Nephron progenitor cell (in vitro differentiated cells): ENCODE measurements around the gene SLC17A9.

Experiments used
- DNase-seq: peaks from one replicate; pipeline ENCODE4 v3.0.0; 2021
- H3K27ac Mint-ChIP-seq: 2 replicates; pipeline ENCODE4 v1.8.0; 2021; ENCODE audit warnings: mild to moderate bottlenecking, moderate library complexity, mixed read lengths
- H3K27me3 Mint-ChIP-seq: 2 replicates; pipeline ENCODE4 v1.8.0; 2021; ENCODE audit warnings: mild to moderate bottlenecking, low read depth, mixed read lengths; ENCODE audit not compliant: poor library complexity
- H3K36me3 Mint-ChIP-seq: 2 replicates; pipeline ENCODE4 v1.8.0; 2021; ENCODE audit warnings: low read depth, mixed read lengths
- H3K4me1 Mint-ChIP-seq: 2 replicates; pipeline ENCODE4 v1.8.0; 2021; ENCODE audit warnings: mixed read lengths
- H3K4me3 Mint-ChIP-seq: 2 replicates; pipeline ENCODE4 v1.8.0; 2021; ENCODE audit warnings: mild to moderate bottlenecking, moderate library complexity, mixed read lengths
- H3K9me3 Mint-ChIP-seq: 2 replicates; pipeline ENCODE4 v1.8.0; 2021; ENCODE audit warnings: mild to moderate bottlenecking, moderate library complexity, mixed read lengths
- CTCF ChIP-seq: fragments of 200-600 bp; sonication (generic); IDR thresholded peaks from 2 replicates; pipeline ENCODE4 v1.5.0; 2021; ENCODE audit warnings: antibody characterized with exemption

Gene SLC17A9

GRCh38 chr20:63003546-63003945 lies 51.0 kb downstream of the SLC17A9 start:
- Mint-ChIP-seq H3K4me3 (no peak overlapping the region), H3K36me3 (no peaks in the 10 kb centered on the region), H3K27ac (no peak overlapping the region), H3K27me3 (peaks cover 96% of the 10 kb centered on the region), H3K9me3 (peaks cover 15% of the 10 kb centered on the region), H3K4me1 (peaks cover 8% of the 10 kb centered on the region)
- no peak for DNase-seq
- TF ChIP-seq CTCF, result no peak

- peaks cover 6% of the 10 kb centered on the region for H3K9me3 Mint-ChIP-seq
- peaks cover 13% of the 10 kb centered on the region for H3K4me1 Mint-ChIP-seq
- DNase-seq, result peak; percentile 36
- no peak overlapping the region for H3K27ac Mint-ChIP-seq
- H3K4me3 Mint-ChIP-seq, result no peak overlapping the region
- H3K36me3 Mint-ChIP-seq, result no peaks in the 10 kb centered on the region
- H3K27me3 Mint-ChIP-seq, result peaks cover 94% of the 10 kb centered on the region
- TF ChIP-seq CTCF, result no peak
These were observed 52.3 kb downstream of the SLC17A9 start for GRCh38 chr20:63004607-63005364.

- no peak overlapping the region for H3K4me3 Mint-ChIP-seq
- H3K4me1 Mint-ChIP-seq, result peaks cover 18% of the 10 kb centered on the region
- peak; percentile 34 for DNase-seq
These were observed 52.9 kb downstream of the SLC17A9 start for GRCh38 chr20:63005365-63005861.

GRCh38 chr20:63005862-63006539 lies 53.5 kb downstream of the SLC17A9 start:
- TF ChIP-seq CTCF, result no peak
- no peak overlapping the region for H3K4me3 Mint-ChIP-seq
- no peaks in the 10 kb centered on the region for H3K9me3 Mint-ChIP-seq
- peaks cover 23% of the 10 kb centered on the region for H3K4me1 Mint-ChIP-seq
- no peak overlapping the region for H3K27ac Mint-ChIP-seq
- no peaks in the 10 kb centered on the region for H3K36me3 Mint-ChIP-seq
- DNase-seq, result peak; percentile 53
- H3K27me3 Mint-ChIP-seq, result peaks cover 94% of the 10 kb centered on the region

More at GRCh38 chr20:63005365-63005861, 52.9 kb downstream of the SLC17A9 start:
- TF ChIP-seq CTCF, result no peak
- peaks cover 94% of the 10 kb centered on the region for H3K27me3 Mint-ChIP-seq
- H3K36me3 Mint-ChIP-seq, result no peaks in the 10 kb centered on the region
- no peak overlapping the region for H3K27ac Mint-ChIP-seq
- H3K9me3 Mint-ChIP-seq, result no peaks in the 10 kb centered on the region

GRCh38 chr20:63006540-63007359 lies 54.2 kb downstream of the SLC17A9 start, which contains the start of gene BHLHE23:
Gene BHLHE23 (minus strand): TSS chr20:63006964. CDS start chr20:63006774, 190 bp downstream.
- Mint-ChIP-seq H3K4me3 (peak within 1 kb of the TSS; percentile 49), H3K36me3 (no peaks in the 10 kb centered on the region), H3K9me3 (peaks cover under 1% of the 10 kb centered on the region), H3K4me1 (peaks cover 30% of the 10 kb centered on the region), H3K27ac (no peak within 1 kb of the TSS), H3K27me3 (peaks cover 94% of the 10 kb centered on the region)
- no peak for TF ChIP-seq CTCF
- DNase-seq, result peak; percentile 72
